ENCODE measurements around the gene PDE4B. TPM values are rescaled to one million over a fixed set of nuclear protein-coding genes. Genes with fewer than 3 reads are reported as not detected.

PDE4B gene
- total RNA-seq, 2 donors from 2014 or later = 1.6 to 12.2 TPM

DNA sequence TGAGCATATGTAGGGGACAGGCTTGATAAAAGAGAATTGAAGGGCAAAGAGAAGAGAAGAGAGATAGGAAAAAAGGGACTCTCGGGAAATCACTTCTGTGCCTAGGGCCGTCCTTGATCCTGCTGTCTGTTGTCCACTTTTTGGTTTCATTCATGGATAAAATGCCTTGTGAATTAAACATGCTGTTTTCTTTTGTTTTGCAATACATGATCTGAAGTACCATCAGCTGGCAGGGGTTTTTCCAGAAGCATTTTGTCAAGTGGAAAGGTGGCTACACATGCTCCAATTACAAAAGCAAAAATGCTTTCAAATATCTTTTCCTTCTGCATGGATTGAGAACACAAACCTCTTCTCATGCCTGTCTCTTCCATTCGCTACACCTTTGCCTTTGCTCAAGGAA lies 361.7 kb downstream of the PDE4B start:
- intact Hi-C loops (cut with DNase I) = no loop called here
- no peak overlapping the region for H3K4me3 ChIP-seq
- ATAC-seq (no peak), DNase-seq (no peak)
- no peak overlapping the region for H3K27ac ChIP-seq
- no peak for TF ChIP-seq POLR2A (IDR thresholded peaks at IDR 0.05)
- TF ChIP-seq, protein P1, sequence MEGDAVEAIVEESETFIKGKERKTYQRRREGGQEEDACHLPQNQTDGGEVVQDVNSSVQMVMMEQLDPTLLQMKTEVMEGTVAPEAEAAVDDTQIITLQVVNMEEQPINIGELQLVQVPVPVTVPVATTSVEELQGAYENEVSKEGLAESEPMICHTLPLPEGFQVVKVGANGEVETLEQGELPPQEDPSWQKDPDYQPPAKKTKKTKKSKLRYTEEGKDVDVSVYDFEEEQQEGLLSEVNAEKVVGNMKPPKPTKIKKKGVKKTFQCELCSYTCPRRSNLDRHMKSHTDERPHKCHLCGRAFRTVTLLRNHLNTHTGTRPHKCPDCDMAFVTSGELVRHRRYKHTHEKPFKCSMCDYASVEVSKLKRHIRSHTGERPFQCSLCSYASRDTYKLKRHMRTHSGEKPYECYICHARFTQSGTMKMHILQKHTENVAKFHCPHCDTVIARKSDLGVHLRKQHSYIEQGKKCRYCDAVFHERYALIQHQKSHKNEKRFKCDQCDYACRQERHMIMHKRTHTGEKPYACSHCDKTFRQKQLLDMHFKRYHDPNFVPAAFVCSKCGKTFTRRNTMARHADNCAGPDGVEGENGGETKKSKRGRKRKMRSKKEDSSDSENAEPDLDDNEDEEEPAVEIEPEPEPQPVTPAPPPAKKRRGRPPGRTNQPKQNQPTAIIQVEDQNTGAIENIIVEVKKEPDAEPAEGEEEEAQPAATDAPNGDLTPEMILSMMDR (IDR thresholded peaks at IDR 0.05) = no peak
- no peaks in the 10 kb centered on the region for H3K36me3 ChIP-seq (replicated peaks in 1 of 2; ENCODE audit: insufficient read depth in 1 of 2, low read depth in 2 of 2)
- H3K27me3 ChIP-seq = no peaks in the 10 kb centered on the region
- H3K9me3 ChIP-seq = no peaks in the 10 kb centered on the region
- 45% methylated on average over 3 of the region's 3 CpGs for WGBS, 2 donors
- H3K4me1 ChIP-seq = no peaks in the 10 kb centered on the region

DNA sequence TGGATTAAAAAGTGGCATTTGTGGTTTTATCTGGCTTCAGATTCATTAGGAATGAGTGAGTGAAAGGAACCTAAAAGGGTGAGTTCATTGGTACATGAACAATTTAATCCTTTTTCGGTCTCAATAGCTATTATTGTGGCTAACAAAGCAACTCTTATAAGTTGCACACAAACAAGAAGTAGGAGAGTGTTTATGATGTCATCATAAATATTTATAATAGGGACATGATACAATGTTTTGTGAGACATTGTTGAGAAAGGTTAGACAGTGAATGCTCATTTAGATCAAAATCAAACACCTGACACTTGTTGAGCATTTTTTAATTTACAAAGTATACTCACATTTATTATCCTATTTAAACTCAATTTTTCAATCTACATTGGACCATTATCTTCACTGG lies 363.4 kb downstream of the PDE4B start:
- no peaks in the 10 kb centered on the region for H3K36me3 ChIP-seq (replicated peaks in 1 of 2; ENCODE audit: insufficient read depth in 1 of 2, low read depth in 2 of 2)
- 62 to 70% methylated on average over 1 of the region's 1 CpG for WGBS, 2 donors
- intact Hi-C loops (cut with DNase I) = no loop called here
- no peak for ATAC-seq
- no peak overlapping the region for H3K27ac ChIP-seq
- DNase-seq = no peak
- TF ChIP-seq, protein P1 (IDR thresholded peaks at IDR 0.05) = no peak
- no peak for TF ChIP-seq POLR2A (IDR thresholded peaks at IDR 0.05)
- no peaks in the 10 kb centered on the region for H3K9me3 ChIP-seq
- H3K4me1 ChIP-seq = no peaks in the 10 kb centered on the region
- no peaks in the 10 kb centered on the region for H3K27me3 ChIP-seq
- H3K4me3 ChIP-seq = no peak overlapping the region

DNA sequence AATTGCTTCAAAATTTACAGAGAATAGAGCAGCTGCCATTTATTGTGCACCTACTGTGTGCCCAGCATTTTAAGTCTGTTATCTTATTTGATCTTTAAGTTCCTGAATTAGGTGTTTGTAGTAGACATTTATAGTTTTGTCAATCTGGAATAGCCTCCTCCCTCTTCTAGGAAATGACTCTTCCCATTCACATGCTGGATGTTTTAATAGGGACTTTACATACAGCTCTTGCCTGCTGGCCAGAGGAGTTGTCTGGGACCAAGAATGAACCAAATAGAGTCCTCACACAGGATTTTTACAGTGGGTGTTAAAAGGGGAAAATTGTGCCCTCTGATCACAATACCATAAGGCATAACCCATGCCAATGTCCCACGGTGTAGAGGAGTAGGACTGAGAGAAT lies 367.1 kb downstream of the PDE4B start:
- TF ChIP-seq, protein P1 (IDR thresholded peaks at IDR 0.05) = no peak
- TF ChIP-seq POLR2A (IDR thresholded peaks at IDR 0.05) = no peak
- Histone ChIP-seq H3K27me3 (no peaks in the 10 kb centered on the region), H3K9me3 (no peaks in the 10 kb centered on the region), H3K4me3 (no peak overlapping the region), H3K36me3 (replicated peaks in 1 of 2; ENCODE audit: insufficient read depth in 1 of 2, low read depth in 2 of 2) (no peaks in the 10 kb centered on the region), H3K27ac (no peak overlapping the region), H3K4me1 (no peaks in the 10 kb centered on the region)
- 57 to 87% methylated on average over 1 of the region's 1 CpG for WGBS, 2 donors
- DNase-seq = no peak
- no peak for ATAC-seq
- intact Hi-C loops (cut with DNase I) = no loop called here

DNA sequence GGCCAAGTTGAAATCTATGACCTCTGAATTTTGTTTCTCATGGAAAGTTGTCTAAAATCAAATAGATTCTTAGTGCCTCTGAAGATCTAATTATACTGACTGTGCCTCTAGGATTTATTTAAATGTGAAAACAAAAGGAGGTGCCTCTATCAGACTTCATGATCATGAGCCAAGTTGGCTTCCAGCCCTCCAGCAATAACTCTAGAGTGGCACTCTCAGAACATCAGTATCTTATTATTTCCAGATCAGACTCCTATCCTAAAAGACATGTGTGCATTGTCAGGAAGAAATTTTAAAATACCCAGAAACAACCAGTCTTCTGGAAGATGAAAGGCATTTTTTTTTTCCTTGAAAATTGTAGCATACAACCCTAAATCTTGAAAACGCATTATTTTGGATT lies 368.0 kb downstream of the PDE4B start:
- DNase-seq = no peak
- ATAC-seq = no peak

DNA sequence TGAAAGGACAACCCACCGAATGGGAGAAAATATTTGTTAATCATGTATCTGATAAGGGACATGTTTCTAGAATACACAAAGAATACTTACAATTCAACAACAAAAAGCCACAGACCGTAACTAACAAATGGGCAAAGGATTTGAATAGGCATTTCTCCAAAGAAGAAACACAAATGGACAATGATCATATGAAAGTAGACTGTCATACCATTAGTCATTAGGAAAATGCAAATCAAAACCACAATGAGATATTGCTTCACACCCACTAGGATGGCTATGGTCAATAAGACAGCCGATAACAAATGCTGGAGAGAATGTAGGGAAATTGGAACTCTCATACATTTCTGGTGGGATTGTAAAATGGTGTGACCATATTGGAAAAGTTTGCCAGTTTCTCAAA lies 374.1 kb downstream of the PDE4B start:
- H3K9me3 ChIP-seq = no peaks in the 10 kb centered on the region
- no peak for TF ChIP-seq POLR2A (IDR thresholded peaks at IDR 0.05)
- TF ChIP-seq, protein P1 (IDR thresholded peaks at IDR 0.05) = no peak
- H3K27ac ChIP-seq = no peak overlapping the region
- 72 to 73% methylated on average over 3 of the region's 3 CpGs for WGBS, 2 donors
- ATAC-seq (no peak), DNase-seq (no peak)
- intact Hi-C loops (cut with DNase I) = no loop called here
- no peaks in the 10 kb centered on the region for H3K36me3 ChIP-seq (replicated peaks in 1 of 2; ENCODE audit: insufficient read depth in 1 of 2, low read depth in 2 of 2)
- no peaks in the 10 kb centered on the region for H3K4me1 ChIP-seq
- H3K4me3 ChIP-seq = no peak overlapping the region
- no peaks in the 10 kb centered on the region for H3K27me3 ChIP-seq

More for the DNA sequence above, 368.0 kb downstream of the PDE4B start:
- intact Hi-C loops (cut with DNase I) = no loop called here
- TF ChIP-seq, protein P1 (IDR thresholded peaks at IDR 0.05) = no peak
- no peak for TF ChIP-seq POLR2A (IDR thresholded peaks at IDR 0.05)
- H3K27ac ChIP-seq = no peak overlapping the region
- H3K4me3 ChIP-seq = no peak overlapping the region
- H3K4me1 ChIP-seq = no peaks in the 10 kb centered on the region
- no peaks in the 10 kb centered on the region for H3K27me3 ChIP-seq
- no peaks in the 10 kb centered on the region for H3K9me3 ChIP-seq
- 56 to 59% methylated on average over 1 of the region's 1 CpG for WGBS, 2 donors
- H3K36me3 ChIP-seq (replicated peaks in 1 of 2; ENCODE audit: insufficient read depth in 1 of 2, low read depth in 2 of 2) = no peaks in the 10 kb centered on the region

Data from body of pancreas (tissue), 4 donors.